Measurements from ENCODE around the gene GLYR1.

Gene GLYR1

DNA sequence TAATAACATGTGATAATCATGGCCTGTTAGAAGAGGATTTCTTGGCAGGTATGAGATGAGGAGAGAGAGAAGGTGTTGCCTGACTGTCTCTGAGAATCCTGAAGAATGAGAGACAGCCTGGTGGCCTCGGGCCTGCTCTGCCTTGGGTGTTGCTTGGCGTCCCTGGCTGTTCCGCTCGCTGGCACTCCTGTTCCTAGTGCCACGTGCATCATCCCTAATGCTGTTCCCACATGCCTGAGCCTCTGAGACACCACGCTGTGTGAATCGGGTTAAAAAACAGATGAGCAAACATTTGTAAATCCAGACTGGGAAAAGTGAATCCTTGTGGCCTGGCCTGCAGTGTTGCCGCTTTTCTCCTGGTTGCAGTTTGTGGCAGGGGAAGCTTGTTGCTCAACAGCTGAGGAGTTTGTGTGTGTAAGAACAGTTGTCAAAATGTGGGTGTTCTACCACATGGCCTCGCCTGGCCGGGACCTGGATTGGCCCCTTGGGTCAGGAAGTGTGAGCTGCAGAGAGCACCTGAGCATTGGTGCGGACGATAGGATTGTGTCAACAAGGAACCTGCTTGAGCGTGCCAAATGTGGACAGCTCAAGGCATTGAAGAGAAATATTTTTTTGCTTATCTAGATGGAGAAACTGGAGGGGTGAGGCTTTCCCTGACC, 22.2 kb upstream of the GLYR1 start:
- no peak overlapping the region for H3K4me3 Mint-ChIP-seq
- H3K9me3 Mint-ChIP-seq, result no peaks in the 10 kb centered on the region
- peaks cover 45% of the 10 kb centered on the region for H3K36me3 Mint-ChIP-seq (ENCODE audit: low read depth)
- no peaks in the 10 kb centered on the region for H3K4me1 Mint-ChIP-seq
- H3K27me3 Mint-ChIP-seq (ENCODE audit: low read depth, poor library complexity), result no peaks in the 10 kb centered on the region
- no peak for DNase-seq
- H3K27ac Mint-ChIP-seq, result no peak overlapping the region
- TF ChIP-seq, protein P1, sequence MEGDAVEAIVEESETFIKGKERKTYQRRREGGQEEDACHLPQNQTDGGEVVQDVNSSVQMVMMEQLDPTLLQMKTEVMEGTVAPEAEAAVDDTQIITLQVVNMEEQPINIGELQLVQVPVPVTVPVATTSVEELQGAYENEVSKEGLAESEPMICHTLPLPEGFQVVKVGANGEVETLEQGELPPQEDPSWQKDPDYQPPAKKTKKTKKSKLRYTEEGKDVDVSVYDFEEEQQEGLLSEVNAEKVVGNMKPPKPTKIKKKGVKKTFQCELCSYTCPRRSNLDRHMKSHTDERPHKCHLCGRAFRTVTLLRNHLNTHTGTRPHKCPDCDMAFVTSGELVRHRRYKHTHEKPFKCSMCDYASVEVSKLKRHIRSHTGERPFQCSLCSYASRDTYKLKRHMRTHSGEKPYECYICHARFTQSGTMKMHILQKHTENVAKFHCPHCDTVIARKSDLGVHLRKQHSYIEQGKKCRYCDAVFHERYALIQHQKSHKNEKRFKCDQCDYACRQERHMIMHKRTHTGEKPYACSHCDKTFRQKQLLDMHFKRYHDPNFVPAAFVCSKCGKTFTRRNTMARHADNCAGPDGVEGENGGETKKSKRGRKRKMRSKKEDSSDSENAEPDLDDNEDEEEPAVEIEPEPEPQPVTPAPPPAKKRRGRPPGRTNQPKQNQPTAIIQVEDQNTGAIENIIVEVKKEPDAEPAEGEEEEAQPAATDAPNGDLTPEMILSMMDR (IDR thresholded peaks at IDR 0.05), result no peak

DNA sequence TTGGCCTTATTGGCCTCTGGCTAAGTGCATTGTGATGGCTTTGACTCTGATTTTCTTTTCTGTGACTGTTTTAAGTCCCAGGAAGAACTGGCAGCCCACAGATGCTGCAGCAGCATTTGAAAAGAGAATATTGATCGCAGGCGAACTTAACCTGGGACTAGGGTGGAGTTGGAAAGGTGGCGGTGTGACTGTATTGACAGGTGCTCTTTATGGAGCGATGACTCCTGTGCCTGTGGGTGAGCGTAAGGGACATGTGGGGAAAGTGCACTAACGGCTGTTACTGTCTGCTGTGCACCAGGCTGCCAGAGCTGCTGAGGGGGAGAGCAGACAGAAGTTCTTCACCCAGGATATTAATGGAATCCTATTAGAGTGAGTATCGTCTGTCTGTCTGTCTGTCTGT, 21.4 kb upstream of the GLYR1 start:
- Mint-ChIP-seq H3K27ac (no peak overlapping the region), H3K27me3 (ENCODE audit: low read depth, poor library complexity) (no peaks in the 10 kb centered on the region), H3K36me3 (ENCODE audit: low read depth) (peaks cover 43% of the 10 kb centered on the region), H3K4me1 (no peaks in the 10 kb centered on the region), H3K4me3 (no peak overlapping the region), H3K9me3 (no peaks in the 10 kb centered on the region)
- TF ChIP-seq, protein P1 (IDR thresholded peaks at IDR 0.05), result no peak
- DNase-seq, result no peak

DNA sequence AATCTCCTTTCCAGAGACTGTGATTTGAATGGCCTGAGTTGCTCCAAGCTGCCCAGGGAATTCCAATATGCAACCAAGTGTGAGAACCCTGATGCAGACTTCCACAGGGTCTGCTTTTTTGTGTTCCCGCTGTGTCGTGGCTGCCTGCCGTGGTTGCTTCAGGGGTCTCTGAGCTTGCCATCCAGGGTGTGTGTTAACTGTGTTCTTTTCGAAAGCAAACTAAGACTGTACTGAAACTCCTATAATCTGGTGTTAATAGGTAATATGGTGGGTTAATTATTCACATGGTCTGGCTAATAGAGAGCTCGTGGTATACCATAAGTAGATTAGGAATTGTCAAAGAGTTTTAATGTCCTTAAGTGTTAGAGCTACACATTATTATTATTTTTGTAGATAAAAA, 20.9 kb upstream of the GLYR1 start:
- Mint-ChIP-seq H3K27me3 (ENCODE audit: low read depth, poor library complexity) (no peaks in the 10 kb centered on the region), H3K9me3 (no peaks in the 10 kb centered on the region), H3K36me3 (ENCODE audit: low read depth) (peaks cover 38% of the 10 kb centered on the region), H3K4me1 (no peaks in the 10 kb centered on the region), H3K27ac (peak overlapping the region; percentile 63), H3K4me3 (no peak overlapping the region)
- TF ChIP-seq, protein P1 (IDR thresholded peaks at IDR 0.05), result no peak
- no peak for DNase-seq

DNA sequence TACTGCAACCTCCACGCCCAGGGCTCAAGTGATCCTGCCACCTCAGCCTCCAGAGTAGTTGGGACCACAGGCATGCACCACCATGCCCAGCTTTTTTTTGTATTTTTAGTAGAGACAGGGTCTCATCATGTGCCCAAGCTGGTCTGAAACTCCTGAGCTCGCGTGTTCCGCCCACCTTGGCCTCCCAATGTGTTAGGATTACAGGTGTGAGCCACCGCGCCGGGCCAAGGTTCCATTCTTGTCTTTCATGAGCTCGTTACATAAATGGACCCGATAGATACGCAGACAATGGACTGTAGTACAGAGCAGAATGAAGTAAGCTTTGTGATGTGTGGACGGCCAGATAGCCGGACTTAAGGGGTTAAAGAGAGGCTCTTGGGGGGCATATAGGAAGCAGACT, 19.5 kb upstream of the GLYR1 start:
- peak overlapping the region; percentile 58 for H3K27ac Mint-ChIP-seq
- TF ChIP-seq, protein P1 (IDR thresholded peaks at IDR 0.05), result no peak
- H3K9me3 Mint-ChIP-seq, result no peaks in the 10 kb centered on the region
- H3K36me3 Mint-ChIP-seq (ENCODE audit: low read depth), result peaks cover 29% of the 10 kb centered on the region
- no peaks in the 10 kb centered on the region for H3K4me1 Mint-ChIP-seq
- H3K4me3 Mint-ChIP-seq, result no peak overlapping the region
- DNase-seq, result no peak
- no peaks in the 10 kb centered on the region for H3K27me3 Mint-ChIP-seq (ENCODE audit: low read depth, poor library complexity)

DNA sequence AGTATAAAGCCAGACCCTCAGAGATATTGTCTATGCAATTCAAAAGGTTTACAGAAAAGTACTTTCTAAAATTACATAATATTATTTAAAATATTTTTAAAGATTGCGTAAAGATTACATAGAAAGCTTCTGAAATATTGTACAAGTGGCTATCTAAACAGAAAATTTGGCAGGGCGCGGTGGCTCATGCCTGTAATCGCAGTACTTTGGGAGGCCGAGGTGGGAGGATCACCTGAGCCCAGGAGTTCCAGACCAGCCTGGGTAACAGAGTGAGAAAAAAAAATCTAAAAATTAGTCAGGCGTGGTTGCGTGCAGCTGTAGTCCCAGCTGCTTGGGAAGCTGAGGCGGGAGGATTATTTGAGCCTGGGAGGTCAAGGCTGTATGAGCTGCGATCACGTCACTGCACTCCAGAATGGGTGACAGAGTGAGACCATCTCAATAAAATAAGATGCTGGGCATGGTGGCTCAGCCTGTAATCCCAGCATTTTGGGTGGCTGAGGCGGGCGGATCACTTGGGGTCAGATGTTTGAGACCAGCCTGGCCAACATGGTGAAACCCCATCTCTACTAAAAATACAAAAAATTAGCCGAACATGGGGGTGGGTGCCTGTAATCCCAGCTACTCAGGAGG, 18.3 kb upstream of the GLYR1 start:
- no peaks in the 10 kb centered on the region for H3K9me3 Mint-ChIP-seq
- H3K4me1 Mint-ChIP-seq, result no peaks in the 10 kb centered on the region
- TF ChIP-seq, protein P1 (IDR thresholded peaks at IDR 0.05), result no peak
- no peak for DNase-seq
- no peaks in the 10 kb centered on the region for H3K27me3 Mint-ChIP-seq (ENCODE audit: low read depth, poor library complexity)
- H3K27ac Mint-ChIP-seq, result peak overlapping the region; percentile 32
- H3K4me3 Mint-ChIP-seq, result no peak overlapping the region
- peaks cover 27% of the 10 kb centered on the region for H3K36me3 Mint-ChIP-seq (ENCODE audit: low read depth)

DNA sequence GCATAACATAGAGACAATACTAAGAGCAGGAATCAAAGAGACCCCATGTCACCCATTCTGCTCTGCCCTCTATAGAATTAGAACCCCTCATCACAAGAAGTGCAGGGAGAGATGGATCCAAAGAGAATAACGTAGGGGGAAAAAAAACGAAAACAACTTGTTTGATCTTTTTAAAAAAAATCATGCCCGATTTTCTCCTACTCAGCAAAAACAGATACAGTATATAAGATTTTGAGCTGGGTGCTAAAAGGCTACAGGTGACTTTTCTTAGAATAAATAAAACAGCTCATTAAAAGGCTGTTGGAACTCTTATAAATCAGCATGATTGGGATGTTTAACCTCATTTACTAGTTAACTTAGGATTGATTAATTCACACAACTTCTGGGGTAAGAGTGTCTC, 17.6 kb upstream of the GLYR1 start:
- Mint-ChIP-seq H3K9me3 (no peaks in the 10 kb centered on the region), H3K27me3 (ENCODE audit: low read depth, poor library complexity) (no peaks in the 10 kb centered on the region), H3K27ac (peak overlapping the region; percentile 90), H3K4me1 (no peaks in the 10 kb centered on the region), H3K4me3 (no peak overlapping the region), H3K36me3 (ENCODE audit: low read depth) (peaks cover 28% of the 10 kb centered on the region)
- DNase-seq, result no peak
- TF ChIP-seq, protein P1 (IDR thresholded peaks at IDR 0.05), result no peak

Data from nephron progenitor cell (in vitro differentiated cells).